Parathyroid adenoma (tissue), 2 donors: Measurements from ENCODE around the gene CGB7.

ENCODE experiments used
- H2AFZ ChIP-seq: fragments of 300-600 bp; sonication (generic); one replicate; pipeline ENCODE4 v1.7.0; 2017; ENCODE audit warnings: antibody characterized with exemption, mild to moderate bottlenecking
- H3K27ac ChIP-seq: fragments of 300-600 bp; sonication (generic); one replicate; pipeline ENCODE4 v1.7.0; 2017
- H3K27me3 ChIP-seq: fragments of 300-600 bp; sonication (generic); one replicate; pipeline ENCODE4 v1.7.0; 2017; ENCODE audit warnings: low read length; ENCODE audit not compliant: control insufficient read depth, insufficient read depth
- H3K36me3 ChIP-seq: fragments of 300-600 bp; sonication (generic); one replicate; pipeline ENCODE4 v1.7.0; 2017; ENCODE audit warnings: low read length; ENCODE audit not compliant: control insufficient read depth, insufficient read depth
- H3K4me1 ChIP-seq: fragments of 300-600 bp; sonication (generic); one replicate; pipeline ENCODE4 v1.7.0; 2017; ENCODE audit warnings: control low read depth
- H3K4me2 ChIP-seq: fragments of 300-600 bp; sonication (generic); one replicate; pipeline ENCODE4 v1.7.0; 2017; ENCODE audit warnings: low read length
- H3K4me3 ChIP-seq: fragments of 300-600 bp; sonication (generic); one replicate; pipeline ENCODE4 v1.7.0; 2017; ENCODE audit warnings: low read depth, low read length
- H3K79me2 ChIP-seq: fragments of 300-600 bp; sonication (generic); one replicate; pipeline ENCODE4 v1.7.0; 2017; ENCODE audit warnings: control low read depth
- H3K9ac ChIP-seq: fragments of 300-600 bp; sonication (generic); one replicate; pipeline ENCODE4 v1.7.0; 2017; ENCODE audit warnings: mild to moderate bottlenecking
- H3K9me3 ChIP-seq: fragments of 300-600 bp; sonication (generic); one replicate; pipeline ENCODE4 v1.7.0; 2017; ENCODE audit warnings: low read length; ENCODE audit not compliant: control insufficient read depth
- TF ChIP-seq, protein P1 (sequence below): fragments of 300-600 bp; sonication (generic); IDR thresholded peaks from one replicate; pipeline ENCODE4 v1.7.0; 2017; ENCODE audit warnings: antibody characterized with exemption, mild to moderate bottlenecking
- donor health status: primary hyperparathyroidism.

CGB7 gene

DNA sequence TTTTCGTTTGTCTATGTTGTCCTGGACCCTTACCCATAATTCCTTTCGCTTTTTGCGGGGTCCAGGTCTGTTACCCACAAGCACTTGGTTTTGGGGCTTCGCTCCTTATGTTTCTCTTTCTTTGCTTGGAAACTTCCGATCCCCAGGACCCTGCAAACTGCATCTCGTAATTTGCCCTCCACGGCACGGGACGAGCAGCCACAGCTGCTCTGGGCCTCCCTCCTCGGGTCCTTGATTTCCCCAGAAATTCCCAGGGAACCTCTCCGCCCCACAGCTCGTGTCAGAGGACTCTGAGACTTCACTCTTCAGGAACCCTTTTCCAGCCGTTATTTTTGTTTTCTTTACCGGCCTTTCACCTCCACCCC lies 28.3 kb upstream of the CGB7 start:
- Histone ChIP-seq H3K9me3 (no peaks in the 10 kb centered on the region), H2AFZ (peak overlapping the region; percentile 100), H3K4me2 (peak overlapping the region; percentile 90), H3K4me3 (peak overlapping the region; percentile 81), H3K27ac (peak overlapping the region; percentile 88), H3K9ac (peak overlapping the region; percentile 49), H3K36me3 (no peaks in the 10 kb centered on the region), H3K27me3 (no peaks in the 10 kb centered on the region), H3K4me1 (peaks cover 11% of the 10 kb centered on the region), H3K79me2 (peaks cover 43% of the 10 kb centered on the region)
- TF ChIP-seq, protein P1, sequence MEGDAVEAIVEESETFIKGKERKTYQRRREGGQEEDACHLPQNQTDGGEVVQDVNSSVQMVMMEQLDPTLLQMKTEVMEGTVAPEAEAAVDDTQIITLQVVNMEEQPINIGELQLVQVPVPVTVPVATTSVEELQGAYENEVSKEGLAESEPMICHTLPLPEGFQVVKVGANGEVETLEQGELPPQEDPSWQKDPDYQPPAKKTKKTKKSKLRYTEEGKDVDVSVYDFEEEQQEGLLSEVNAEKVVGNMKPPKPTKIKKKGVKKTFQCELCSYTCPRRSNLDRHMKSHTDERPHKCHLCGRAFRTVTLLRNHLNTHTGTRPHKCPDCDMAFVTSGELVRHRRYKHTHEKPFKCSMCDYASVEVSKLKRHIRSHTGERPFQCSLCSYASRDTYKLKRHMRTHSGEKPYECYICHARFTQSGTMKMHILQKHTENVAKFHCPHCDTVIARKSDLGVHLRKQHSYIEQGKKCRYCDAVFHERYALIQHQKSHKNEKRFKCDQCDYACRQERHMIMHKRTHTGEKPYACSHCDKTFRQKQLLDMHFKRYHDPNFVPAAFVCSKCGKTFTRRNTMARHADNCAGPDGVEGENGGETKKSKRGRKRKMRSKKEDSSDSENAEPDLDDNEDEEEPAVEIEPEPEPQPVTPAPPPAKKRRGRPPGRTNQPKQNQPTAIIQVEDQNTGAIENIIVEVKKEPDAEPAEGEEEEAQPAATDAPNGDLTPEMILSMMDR, result no peak

DNA sequence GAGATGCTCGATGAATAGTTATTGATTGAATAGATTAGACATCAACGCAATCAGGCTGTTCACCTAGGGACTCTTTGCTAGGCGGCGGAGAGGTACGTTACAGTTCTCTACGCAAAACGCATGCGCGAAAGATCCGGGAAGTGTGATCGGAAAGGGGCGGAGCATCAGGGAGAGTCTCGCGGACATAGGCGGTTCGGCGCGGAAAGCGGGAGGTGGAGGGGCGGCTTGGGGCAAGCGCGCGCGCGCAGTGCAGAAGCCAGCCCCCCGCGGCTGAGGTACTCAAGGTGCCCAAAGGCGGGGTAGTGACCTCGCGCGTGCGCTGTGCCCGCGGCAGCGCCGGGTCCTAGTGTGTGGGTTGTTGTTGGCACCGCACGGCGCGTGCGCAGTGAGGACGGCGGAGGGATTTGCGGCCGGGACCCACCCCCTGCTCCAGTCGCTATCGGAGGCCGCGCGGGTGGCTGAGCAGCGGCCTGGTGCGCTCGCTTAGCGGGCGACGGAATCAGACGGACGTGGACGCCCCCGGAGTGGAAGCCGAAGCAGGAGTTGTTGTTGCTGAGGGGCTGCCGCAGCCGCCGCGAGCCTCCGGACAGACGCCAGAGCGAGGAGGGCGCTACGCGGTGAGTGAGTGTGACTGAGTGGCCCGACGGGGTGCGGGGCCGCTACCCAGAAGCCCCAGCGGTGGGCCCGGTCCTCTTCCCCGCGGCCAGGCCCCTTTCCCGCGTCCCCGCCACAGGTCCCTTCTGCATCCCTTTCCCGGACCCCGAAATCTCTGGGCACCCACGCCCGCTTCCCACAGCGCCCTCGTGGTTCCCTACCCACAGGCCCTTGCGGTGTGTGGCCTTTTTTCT lies 27.7 kb upstream of the CGB7 start, which contains the start of gene SNRNP70:
Gene SNRNP70 (plus strand): TSS at position 432 of the 848 bp plus-strand sequence. CDS start 964 bp downstream, outside the sequence.
- Histone ChIP-seq H3K36me3 (no peaks in the 10 kb centered on the region), H3K4me1 (peaks cover 11% of the 10 kb centered on the region), H3K4me3 (peak within 1 kb of the TSS; percentile 81), H3K27me3 (no peaks in the 10 kb centered on the region), H3K79me2 (peaks cover 38% of the 10 kb centered on the region), H2AFZ (peak within 1 kb of the TSS; percentile 100), H3K27ac (peak within 1 kb of the TSS; percentile 88), H3K9me3 (no peaks in the 10 kb centered on the region), H3K9ac (peak within 1 kb of the TSS; percentile 49), H3K4me2 (peak within 1 kb of the TSS; percentile 90)
- TF ChIP-seq, protein P1, result no peak

DNA sequence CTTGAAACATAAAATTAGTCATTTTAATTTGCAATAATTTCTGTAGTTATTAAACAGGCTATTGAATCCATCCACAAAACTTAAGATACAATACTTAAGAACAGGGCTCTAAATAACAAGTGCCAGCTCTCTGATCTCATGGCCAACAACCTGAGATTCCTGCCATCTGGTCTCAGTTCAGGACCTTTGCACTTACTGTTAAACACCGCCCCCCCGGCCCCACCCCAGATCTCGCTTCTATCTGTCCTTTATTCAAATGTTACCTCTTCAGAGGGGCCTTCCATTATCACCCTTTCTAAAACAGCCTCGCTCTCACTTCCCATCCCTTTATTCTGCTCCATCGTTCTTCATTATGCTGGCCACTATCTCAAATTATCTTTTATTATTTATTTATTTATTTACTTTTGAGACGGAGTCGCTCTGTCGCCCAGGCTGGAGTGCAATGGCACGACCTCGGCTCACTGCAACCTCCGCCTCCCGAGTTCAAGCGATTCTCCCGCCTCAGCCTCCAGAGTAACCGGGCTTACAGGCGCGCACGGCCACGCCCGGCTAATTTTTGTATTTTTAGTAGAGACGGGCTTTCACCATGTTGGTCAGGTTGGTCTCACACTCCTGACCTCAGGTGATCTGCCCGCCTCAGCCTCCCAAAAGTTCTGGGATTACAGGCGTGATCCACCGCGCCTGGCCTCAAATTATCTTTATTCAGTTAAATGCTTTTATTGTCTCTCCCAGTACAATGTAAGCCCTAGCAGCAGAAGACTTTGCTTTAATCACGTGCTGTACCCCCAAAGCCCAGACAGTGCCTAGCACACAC lies 26.9 kb upstream of the CGB7 start:
- Histone ChIP-seq H3K27ac (peak overlapping the region; percentile 88), H3K27me3 (no peaks in the 10 kb centered on the region), H3K9ac (no peak overlapping the region), H3K36me3 (no peaks in the 10 kb centered on the region), H3K4me3 (peak overlapping the region; percentile 81), H3K4me2 (peak overlapping the region; percentile 90), H3K4me1 (peaks cover 11% of the 10 kb centered on the region), H3K9me3 (no peaks in the 10 kb centered on the region), H2AFZ (peak overlapping the region; percentile 100), H3K79me2 (peaks cover 33% of the 10 kb centered on the region)
- TF ChIP-seq, protein P1, result no peak

DNA sequence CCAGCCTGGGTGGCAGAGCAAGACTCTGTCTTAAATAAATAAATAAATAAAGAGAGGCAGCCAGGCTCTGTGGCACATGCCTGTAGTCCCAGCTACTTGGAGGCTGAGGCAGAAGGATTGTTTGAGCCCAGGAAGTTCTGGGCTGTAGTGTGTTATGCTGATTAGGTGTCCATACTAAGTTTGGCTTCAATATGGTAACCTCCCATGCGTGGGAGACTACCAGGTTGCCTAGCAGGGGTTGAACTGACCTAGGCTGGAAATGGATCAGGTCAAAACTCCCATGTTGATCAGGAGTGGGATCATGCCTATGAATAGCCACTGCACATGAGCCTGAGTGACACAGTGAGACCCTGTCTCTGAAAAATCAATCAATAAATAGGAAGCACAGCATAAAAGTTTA lies 23.7 kb upstream of the CGB7 start:
- Histone ChIP-seq H3K36me3 (no peaks in the 10 kb centered on the region), H3K9ac (no peak overlapping the region), H3K27ac (no peak overlapping the region), H2AFZ (no peak overlapping the region), H3K4me2 (no peak overlapping the region), H3K4me3 (no peak overlapping the region), H3K9me3 (no peaks in the 10 kb centered on the region), H3K4me1 (peaks cover 3% of the 10 kb centered on the region), H3K27me3 (no peaks in the 10 kb centered on the region), H3K79me2 (peaks cover 9% of the 10 kb centered on the region)
- TF ChIP-seq, protein P1, result no peak
